H9 (cell line): ENCODE results near the gene RGS3. TPM values are rescaled to one million over a fixed set of nuclear protein-coding genes. Genes with fewer than 3 reads are reported as not detected.

Experiments used
- DNase-seq: peaks from one replicate; pipeline ENCODE4 v3.0.0-alpha.2; 2017
- H2AFZ ChIP-seq: one replicate; pipeline ENCODE4 v1.6.1; 2013; ENCODE audit warnings: mild to moderate bottlenecking, low read length, control low read depth, moderate library complexity
- H2AK5ac ChIP-seq: 2 replicates; pipeline ENCODE4 v1.6.1; 2013; ENCODE audit warnings: low read length, control low read depth, mixed read lengths; ENCODE audit not compliant: insufficient read length
- H2BK120ac ChIP-seq: one replicate; pipeline ENCODE4 v1.6.1; 2013; ENCODE audit warnings: low read depth, mild to moderate bottlenecking, low read length, control low read depth, inconsistent platforms; ENCODE audit not compliant: poor library complexity, severe bottlenecking
- H2BK12ac ChIP-seq: 2 replicates; pipeline ENCODE4 v1.6.1; 2013; ENCODE audit warnings: low read length, control low read depth, mixed read lengths, low read depth; ENCODE audit not compliant: insufficient read length
- H2BK15ac ChIP-seq: 2 replicates; pipeline ENCODE4 v1.6.1; 2013; ENCODE audit warnings: low read depth, low read length, control low read depth
- H2BK20ac ChIP-seq: one replicate; pipeline ENCODE4 v1.6.1; 2013; ENCODE audit warnings: low read depth, mild to moderate bottlenecking, low read length, control low read depth, inconsistent platforms; ENCODE audit not compliant: poor library complexity, severe bottlenecking
- H2BK5ac ChIP-seq: 2 replicates; pipeline ENCODE4 v1.6.1; 2013; ENCODE audit warnings: low read length, control low read depth, mixed read lengths; ENCODE audit not compliant: insufficient read length
- H3K14ac ChIP-seq: 2 replicates; pipeline ENCODE4 v1.6.1; 2013; ENCODE audit warnings: low read length, control low read depth; ENCODE audit not compliant: insufficient read depth
- H3K18ac ChIP-seq: 2 replicates; pipeline ENCODE4 v1.6.1; 2013; ENCODE audit warnings: low read depth, mild to moderate bottlenecking, mixed read lengths, low read length, control low read depth; ENCODE audit not compliant: insufficient read length
- H3K23ac ChIP-seq: 2 replicates; pipeline ENCODE4 v1.6.1; 2013; ENCODE audit warnings: low read length, control low read depth, mixed read lengths, low read depth; ENCODE audit not compliant: insufficient read length
- H3K23me2 ChIP-seq: 2 replicates; pipeline ENCODE4 v1.6.1; 2013; ENCODE audit warnings: low read depth, mild to moderate bottlenecking, mixed read lengths, low read length, control low read depth; ENCODE audit not compliant: insufficient read length, poor library complexity, severe bottlenecking
- H3K27ac ChIP-seq: 2 replicates; pipeline ENCODE4 v1.5.1; 2013; ENCODE audit warnings: low read length, control low read depth, mixed read lengths, low read depth; ENCODE audit not compliant: insufficient read length
- H3K27me3 ChIP-seq: 2 replicates; pipeline ENCODE4 v1.6.1; 2013; ENCODE audit warnings: low read length, control low read depth, inconsistent platforms; ENCODE audit not compliant: insufficient read depth
- H3K4ac ChIP-seq: 2 replicates; pipeline ENCODE4 v1.6.1; 2013; ENCODE audit warnings: low read depth, mild to moderate bottlenecking, control low read depth, inconsistent platforms, low read length, moderate library complexity
- H3K4me1 ChIP-seq: 2 replicates; pipeline ENCODE4 v1.6.1; 2013; ENCODE audit warnings: low read length, control low read depth, inconsistent platforms; ENCODE audit not compliant: insufficient read depth
- H3K4me2 ChIP-seq: 2 replicates; pipeline ENCODE4 v1.6.1; 2013; ENCODE audit warnings: low read length, control low read depth, mixed read lengths; ENCODE audit not compliant: insufficient read length, insufficient read depth
- H3K56ac ChIP-seq: 2 replicates; pipeline ENCODE4 v1.6.1; 2013; ENCODE audit warnings: low read depth, mild to moderate bottlenecking, mixed read lengths, low read length, control low read depth; ENCODE audit not compliant: insufficient read length
- H3K79me1 ChIP-seq: 2 replicates; pipeline ENCODE4 v1.6.1; 2013; ENCODE audit warnings: low read depth, mild to moderate bottlenecking, moderate library complexity, low read length, control low read depth, inconsistent platforms; ENCODE audit not compliant: insufficient read depth, poor library complexity, severe bottlenecking
- H3K79me2 ChIP-seq: 2 replicates; pipeline ENCODE4 v1.6.1; 2013; ENCODE audit warnings: low read length, control low read depth, inconsistent platforms; ENCODE audit not compliant: insufficient read depth
- H3K9ac ChIP-seq: 2 replicates; pipeline ENCODE4 v1.6.1; 2013; ENCODE audit warnings: low read length, control low read depth, mixed read lengths; ENCODE audit not compliant: insufficient read length; ENCODE audit errors: extremely low read depth
- H3K9me3 ChIP-seq: one replicate; pipeline ENCODE4 v1.6.1; 2013; ENCODE audit warnings: low read depth, low read length, inconsistent platforms; ENCODE audit not compliant: control insufficient read depth
- H3T11ph ChIP-seq: one replicate; pipeline ENCODE4 v1.6.1; 2013; ENCODE audit warnings: mild to moderate bottlenecking, low read length, control low read depth, inconsistent platforms
- H4K20me1 ChIP-seq: one replicate; pipeline ENCODE4 v1.6.1; 2013; ENCODE audit not compliant: control insufficient read depth, insufficient read length, insufficient read depth
- H4K5ac ChIP-seq: 2 replicates; pipeline ENCODE4 v1.6.1; 2013; ENCODE audit warnings: low read depth, mild to moderate bottlenecking, mixed read lengths, low read length, control low read depth; ENCODE audit not compliant: insufficient read length
- H4K8ac ChIP-seq: replicated peaks from 2 replicates; pipeline ENCODE4 v1.6.1; 2013; ENCODE audit warnings: low read length, control low read depth, mixed read lengths, low read depth; ENCODE audit not compliant: insufficient read length
- H4K91ac ChIP-seq: 2 replicates; pipeline ENCODE4 v1.6.1; 2013; ENCODE audit warnings: low read depth, mild to moderate bottlenecking, moderate library complexity, mixed read lengths, low read length, control low read depth; ENCODE audit not compliant: insufficient read length
- H3K27ac Mint-ChIP-seq, 3 experiments: 2 replicates in 2 of 3; 3 replicates in 1 of 3; pipeline ENCODE4 v1.8.0; 2020 to 2021; ENCODE audit warnings: mixed read lengths in 3 of 3, mild to moderate bottlenecking in 1 of 3, moderate library complexity in 1 of 3
- H3K27me3 Mint-ChIP-seq: 2 replicates; pipeline ENCODE4 v1.8.0; 2021; ENCODE audit warnings: low read depth, mild to moderate bottlenecking, moderate library complexity, mixed read lengths
- H3K36me3 Mint-ChIP-seq, 3 experiments: 2 replicates in 2 of 3; 3 replicates in 1 of 3; pipeline ENCODE4 v1.8.0; 2020 to 2021; ENCODE audit warnings: low read depth in 3 of 3, mixed read lengths in 3 of 3; ENCODE audit not compliant: insufficient read depth in 1 of 3
- H3K4me1 Mint-ChIP-seq, 2 experiments: 2 replicates each; pipeline ENCODE4 v1.8.0; 2020; ENCODE audit warnings: mixed read lengths in 2 of 2
- H3K4me3 Mint-ChIP-seq, 2 experiments: 2 replicates in 1 of 2; 3 replicates in 1 of 2; pipeline ENCODE4 v1.8.0; 2020 to 2021; ENCODE audit warnings: mild to moderate bottlenecking in 2 of 2, mixed read lengths in 2 of 2, moderate library complexity in 1 of 2
- H3K9me3 Mint-ChIP-seq, 2 experiments: 2 replicates in 1 of 2; 3 replicates in 1 of 2; pipeline ENCODE4 v1.8.0; 2020; ENCODE audit warnings: mild to moderate bottlenecking in 2 of 2, mixed read lengths in 2 of 2, moderate library complexity in 1 of 2
- WGBS: extraction: QIAGEN DNeasy Blood & Tissue Kit; methylation state at CpG from one replicate; pipeline ENCODE4 v1.1.7; 2013; ENCODE audit warnings: missing lambda C conversion rate, low lambda C conversion rate, mixed read lengths; ENCODE audit not compliant: insufficient read length; ENCODE audit errors: extremely low coverage; 5-methylcytosine and 5-hydroxymethylcytosine counted together
- total RNA-seq: library from RNA; stranded (reverse); gene quantifications from 2 replicates; pipeline ENCODE4 v1.2.1, GENCODE V29; 2021
- TF ChIP-seq, protein P1 (sequence below): fragments of 200-600 bp; sonication (generic); conservative IDR thresholded peaks from 3 replicates; pipeline ENCODE4 v1.8.0; 2021; ENCODE audit warnings: antibody characterized with exemption, mild to moderate bottlenecking

The RGS3 gene
- total RNA-seq, 1 experiment from 2014 or later = 13.9 TPM

DNA sequence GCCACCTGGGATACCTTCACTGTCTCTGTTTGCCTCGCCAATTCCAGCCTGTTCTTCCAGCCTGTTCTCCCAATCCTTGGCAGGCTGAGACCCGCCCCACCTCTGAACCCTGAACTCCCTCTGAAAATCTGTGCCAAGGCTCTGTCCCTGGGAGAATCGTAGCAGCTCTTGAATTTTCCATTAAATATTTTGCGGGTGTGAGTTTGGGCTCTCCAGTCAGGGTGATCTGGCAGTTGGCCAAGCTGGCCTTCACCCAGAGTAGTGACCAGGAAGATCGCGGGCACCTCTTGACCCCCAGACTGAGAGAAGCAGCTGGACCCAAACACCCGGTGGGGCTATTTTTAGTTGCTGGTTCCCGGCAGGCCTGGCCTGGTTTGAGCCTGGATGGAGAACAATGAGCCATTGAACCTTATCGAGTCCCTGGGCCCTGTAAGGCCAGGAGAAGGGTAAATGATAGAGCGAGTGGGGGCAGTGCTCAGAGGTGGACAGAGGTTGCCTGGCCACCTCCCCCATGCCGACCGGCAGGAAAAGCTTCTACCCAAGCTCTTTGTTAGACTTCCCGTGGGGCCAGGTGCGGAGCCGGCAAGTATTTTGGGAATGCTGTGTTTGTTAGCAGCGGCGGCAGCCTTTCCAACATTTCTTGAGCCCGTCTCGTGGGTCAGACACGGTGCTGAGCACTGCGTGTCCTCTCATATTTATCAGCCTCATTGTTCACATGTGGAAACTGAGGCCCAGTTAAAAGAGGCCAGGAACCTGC lies 146.2 kb downstream of the RGS3 start:
- H2BK5ac ChIP-seq = no peak overlapping the region
- Mint-ChIP-seq H3K9me3 (no peaks in the 10 kb centered on the region; a peak in 1 of 5 replicates), H3K36me3 (no peaks in the 10 kb centered on the region; a peak in 1 of 7 replicates), H3K27ac (peak overlapping the region; percentile 91 to 97 (median 93)), H3K27me3 (no peaks in the 10 kb centered on the region; the same call in none of the 2 replicates), H3K4me3 (peak overlapping the region in 1 of 2 experiments; percentile 33; a peak in 3 of 5 replicates), H3K4me1 (peaks cover 24 to 29% of the 10 kb centered on the region in 2 experiments)
- WGBS = no CpG with 5 or more reads among the region's 21 CpGs
- no peak overlapping the region for H3K9ac ChIP-seq
- H3K4ac ChIP-seq = peak overlapping the region; percentile 58
- H2BK15ac ChIP-seq = no peak overlapping the region
- no peak overlapping the region for H3T11ph ChIP-seq
- H4K91ac ChIP-seq = peak overlapping the region; percentile 83
- H2BK20ac ChIP-seq = no peak overlapping the region
- no peaks in the 10 kb centered on the region for H3K79me2 ChIP-seq
- H3K9me3 ChIP-seq = no peaks in the 10 kb centered on the region
- H4K5ac ChIP-seq = peak overlapping the region; percentile 1
- no peak overlapping the region for H3K56ac ChIP-seq
- H3K23me2 ChIP-seq = no peaks in the 10 kb centered on the region
- H3K79me1 ChIP-seq = no peaks in the 10 kb centered on the region
- peaks cover 7% of the 10 kb centered on the region; the same call in 1 of the 2 replicates for H3K4me1 ChIP-seq
- H2BK12ac ChIP-seq = peak overlapping the region; percentile 98
- no peak overlapping the region for H2AFZ ChIP-seq
- no peak overlapping the region for H3K23ac ChIP-seq
- TF ChIP-seq, protein P1, sequence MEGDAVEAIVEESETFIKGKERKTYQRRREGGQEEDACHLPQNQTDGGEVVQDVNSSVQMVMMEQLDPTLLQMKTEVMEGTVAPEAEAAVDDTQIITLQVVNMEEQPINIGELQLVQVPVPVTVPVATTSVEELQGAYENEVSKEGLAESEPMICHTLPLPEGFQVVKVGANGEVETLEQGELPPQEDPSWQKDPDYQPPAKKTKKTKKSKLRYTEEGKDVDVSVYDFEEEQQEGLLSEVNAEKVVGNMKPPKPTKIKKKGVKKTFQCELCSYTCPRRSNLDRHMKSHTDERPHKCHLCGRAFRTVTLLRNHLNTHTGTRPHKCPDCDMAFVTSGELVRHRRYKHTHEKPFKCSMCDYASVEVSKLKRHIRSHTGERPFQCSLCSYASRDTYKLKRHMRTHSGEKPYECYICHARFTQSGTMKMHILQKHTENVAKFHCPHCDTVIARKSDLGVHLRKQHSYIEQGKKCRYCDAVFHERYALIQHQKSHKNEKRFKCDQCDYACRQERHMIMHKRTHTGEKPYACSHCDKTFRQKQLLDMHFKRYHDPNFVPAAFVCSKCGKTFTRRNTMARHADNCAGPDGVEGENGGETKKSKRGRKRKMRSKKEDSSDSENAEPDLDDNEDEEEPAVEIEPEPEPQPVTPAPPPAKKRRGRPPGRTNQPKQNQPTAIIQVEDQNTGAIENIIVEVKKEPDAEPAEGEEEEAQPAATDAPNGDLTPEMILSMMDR = no peak
- no peak overlapping the region for H3K4me2 ChIP-seq
- no peak overlapping the region for H2AK5ac ChIP-seq
- DNase-seq = peak; percentile 80
- peak overlapping the region; percentile 14 for H2BK120ac ChIP-seq
- H4K20me1 ChIP-seq = no peaks in the 10 kb centered on the region
- peak overlapping the region; percentile 82 for H3K18ac ChIP-seq
- no peak overlapping the region for H3K27ac ChIP-seq
- peak overlapping the region; percentile 73 for H3K14ac ChIP-seq
- H4K8ac ChIP-seq = peak overlapping the region; percentile 27
- no peaks in the 10 kb centered on the region for H3K27me3 ChIP-seq
